Islet of Langerhans (tissue), 1 donor: Measurements from ENCODE around the gene SIPA1L3.

Experiments
- FAIRE-seq: peaks from one replicate; lab custom pipeline; 2011; peaks lifted over from hg19 to GRCh38; lab: Jason Lieb, UNC

SIPA1L3 gene

GRCh38 chr19:37977992-37978391 is 71.0 kb downstream of the SIPA1L3 start:
- no peak for FAIRE-seq

- FAIRE-seq = no peak
Measured at GRCh38 chr19:37979547-37980082, 72.6 kb downstream of the SIPA1L3 start.

- no peak for FAIRE-seq
Measured at GRCh38 chr19:37980419-37981170, 73.6 kb downstream of the SIPA1L3 start.

- no peak for FAIRE-seq
Measured at GRCh38 chr19:37981785-37982475, 74.9 kb downstream of the SIPA1L3 start.

- FAIRE-seq = no peak
Measured at GRCh38 chr19:37982655-37983054, 75.6 kb downstream of the SIPA1L3 start.

- no peak for FAIRE-seq
Measured at GRCh38 chr19:37983153-37983552, 76.1 kb downstream of the SIPA1L3 start.

- FAIRE-seq = no peak
Measured at GRCh38 chr19:37983916-37984315, 76.9 kb downstream of the SIPA1L3 start.

- no peak for FAIRE-seq
Measured at GRCh38 chr19:37986048-37986750, 79.2 kb downstream of the SIPA1L3 start.

GRCh38 chr19:37987356-37988332 is 80.6 kb downstream of the SIPA1L3 start:
- FAIRE-seq = no peak

GRCh38 chr19:37988758-37989635 is 82.0 kb downstream of the SIPA1L3 start:
- no peak for FAIRE-seq

- no peak for FAIRE-seq
Measured at GRCh38 chr19:37989855-37990254, 82.8 kb downstream of the SIPA1L3 start.

- FAIRE-seq = no peak
Measured at GRCh38 chr19:37990362-37990761, 83.4 kb downstream of the SIPA1L3 start.

GRCh38 chr19:37991176-37991835 is 84.3 kb downstream of the SIPA1L3 start:
- FAIRE-seq = no peak

- FAIRE-seq = no peak
Measured at GRCh38 chr19:37991841-37992248, 84.8 kb downstream of the SIPA1L3 start.

- FAIRE-seq = no peak
Measured at GRCh38 chr19:37992761-37993160, 85.8 kb downstream of the SIPA1L3 start.

- FAIRE-seq = no peak
Measured at GRCh38 chr19:37994823-37995130, 87.8 kb downstream of the SIPA1L3 start.

- FAIRE-seq = no peak
Measured at GRCh38 chr19:37995346-37995745, 88.3 kb downstream of the SIPA1L3 start.

- FAIRE-seq = peak; percentile 21
Measured at GRCh38 chr19:37997911-37998344, 90.9 kb downstream of the SIPA1L3 start.

GRCh38 chr19:37998801-37999308 is 91.8 kb downstream of the SIPA1L3 start:
- no peak for FAIRE-seq
